HG03060 (cell line): ENCODE measurements around the gene CA10.

Source experiments
- ATAC-seq: cut with Tn5 transposase; IDR thresholded peaks from one replicate; pipeline ENCODE4 v1.9.1; 2021; ENCODE audit warnings: low read depth, moderate number of reproducible peaks; ENCODE audit not compliant: unreplicated experiment

The CA10 gene

GRCh38 chr17:51661403-51661802 lies 497.1 kb downstream of the CA10 start:
- no peak for ATAC-seq

GRCh38 chr17:51660266-51660665 lies 498.2 kb downstream of the CA10 start:
- no peak for ATAC-seq

- ATAC-seq, result no peak
Observed at GRCh38 chr17:51657224-51657623, 501.3 kb downstream of the CA10 start.

- ATAC-seq, result no peak
Observed at GRCh38 chr17:51653878-51654277, 504.6 kb downstream of the CA10 start.

GRCh38 chr17:51652529-51652928 lies 506.0 kb downstream of the CA10 start:
- no peak for ATAC-seq

GRCh38 chr17:51651513-51652298 lies 506.8 kb downstream of the CA10 start:
- no peak for ATAC-seq

GRCh38 chr17:51650772-51651171 lies 507.7 kb downstream of the CA10 start:
- ATAC-seq, result no peak

- ATAC-seq, result no peak
Observed at GRCh38 chr17:51650202-51650601, 508.3 kb downstream of the CA10 start.

GRCh38 chr17:51647826-51648225 lies 510.7 kb downstream of the CA10 start:
- ATAC-seq, result no peak

- no peak for ATAC-seq
Observed at GRCh38 chr17:51647067-51647466, 511.4 kb downstream of the CA10 start.

- no peak for ATAC-seq
Observed at GRCh38 chr17:51646539-51646938, 512.0 kb downstream of the CA10 start.

GRCh38 chr17:51645056-51645455 lies 513.5 kb downstream of the CA10 start:
- no peak for ATAC-seq

GRCh38 chr17:51643702-51644490 lies 514.6 kb downstream of the CA10 start:
- no peak for ATAC-seq

GRCh38 chr17:51642029-51642428 lies 516.5 kb downstream of the CA10 start:
- no peak for ATAC-seq

- ATAC-seq, result no peak
Observed at GRCh38 chr17:51640108-51640622, 518.3 kb downstream of the CA10 start.

GRCh38 chr17:51638971-51639370 lies 519.5 kb downstream of the CA10 start:
- ATAC-seq, result no peak

- no peak for ATAC-seq
Observed at GRCh38 chr17:51636291-51636690, 522.2 kb downstream of the CA10 start.

GRCh38 chr17:51630101-51630671 lies 528.3 kb downstream of the CA10 start:
- no peak for ATAC-seq

GRCh38 chr17:51629232-51629631 lies 529.3 kb downstream of the CA10 start:
- ATAC-seq, result no peak

GRCh38 chr17:51627779-51628178 lies 530.7 kb downstream of the CA10 start:
- no peak for ATAC-seq

- ATAC-seq, result no peak
Observed at GRCh38 chr17:51618476-51618875, 540.0 kb downstream of the CA10 start.
